Epithelial cell of proximal tubule (primary cell): ENCODE results near the gene SCGB1D4. TPM values are rescaled to one million over a fixed set of nuclear protein-coding genes. Genes with fewer than 3 reads are reported as not detected.

Experiments used
- DNase-seq: peaks from one replicate; pipeline ENCODE4 v3.0.0-alpha.2; 2011; ENCODE audit warnings: low read depth
- H3K4me3 ChIP-seq: 2 replicates; pipeline ENCODE4 v1.5.1; 2011; ENCODE audit warnings: low read depth, mild to moderate bottlenecking, low read length
- CTCF ChIP-seq: conservative IDR thresholded peaks from 2 replicates; pipeline ENCODE4 v1.5.1; 2012; ENCODE audit warnings: low read depth, mild to moderate bottlenecking, low read length
- total RNA-seq: library from RNA; depleted of rRNA; stranded (reverse); fragments of >200 nt; gene quantifications from 2 replicates; pipeline ENCODE4 v1.2.3, GENCODE V29; 2015

Gene SCGB1D4
- total RNA-seq, 1 donor from 2014 or later, result not detected

GRCh38 chr11:62315431-62315830 lies 16.6 kb upstream of the SCGB1D4 start:
- TF ChIP-seq CTCF, result no peak
- DNase-seq, result no peak
- no peak overlapping the region for H3K4me3 ChIP-seq

- DNase-seq, result no peak
- H3K4me3 ChIP-seq, result no peak overlapping the region
- no peak for TF ChIP-seq CTCF
These were observed 11.1 kb upstream of the SCGB1D4 start for GRCh38 chr11:62309991-62310390.

- H3K4me3 ChIP-seq, result no peak overlapping the region
- TF ChIP-seq CTCF, result no peak
- no peak for DNase-seq
These were observed 9.1 kb upstream of the SCGB1D4 start for GRCh38 chr11:62307950-62308349.

GRCh38 chr11:62306227-62306626 lies 7.4 kb upstream of the SCGB1D4 start:
- no peak for TF ChIP-seq CTCF
- no peak for DNase-seq
- no peak overlapping the region for H3K4me3 ChIP-seq

GRCh38 chr11:62295504-62295903 lies 3.4 kb downstream of the SCGB1D4 start:
- TF ChIP-seq CTCF, result no peak
- no peak for DNase-seq

GRCh38 chr11:62280452-62280851 lies 18.4 kb downstream of the SCGB1D4 start:
- H3K4me3 ChIP-seq, result no peak overlapping the region
- DNase-seq, result no peak
- no peak for TF ChIP-seq CTCF

More at GRCh38 chr11:62295504-62295903, 3.4 kb downstream of the SCGB1D4 start:
- H3K4me3 ChIP-seq, result no peak overlapping the region

- TF ChIP-seq CTCF, result no peak
- no peak overlapping the region for H3K4me3 ChIP-seq
- DNase-seq, result no peak
These were observed 25.0 kb downstream of the SCGB1D4 start for GRCh38 chr11:62273789-62274275.
